H1 (cell line): ENCODE data around the gene MED29. TPM values are rescaled to one million over a fixed set of nuclear protein-coding genes. Genes with fewer than 3 reads are reported as not detected.

ENCODE experiments used
- CHD7 ChIP-seq: fragments of 300-600 bp; sonication (generic); IDR thresholded peaks from 2 replicates; pipeline ENCODE4 v1.7.1; 2012; ENCODE audit warnings: low read length, moderate library complexity, mild to moderate bottlenecking, inconsistent platforms; ENCODE audit not compliant: insufficient replicate concordance
- EZH2 ChIP-seq: fragments of 200-600 bp; sonication (generic); IDR thresholded peaks from 2 replicates; pipeline ENCODE4 v1.7.1; 2012; ENCODE audit warnings: low read depth, mild to moderate bottlenecking, moderate library complexity, low read length, inconsistent platforms; ENCODE audit not compliant: severe bottlenecking
- HDAC6 ChIP-seq: IDR thresholded peaks from one replicate; pipeline ENCODE4 v1.7.1; 2012; ENCODE audit warnings: low read depth, mild to moderate bottlenecking, inconsistent platforms, low read length, moderate library complexity
- RBBP5 ChIP-seq: IDR thresholded peaks from 2 replicates; pipeline ENCODE4 v1.7.1; 2012; ENCODE audit warnings: low read depth, mild to moderate bottlenecking, inconsistent platforms, low read length, moderate library complexity, borderline replicate concordance
- TAF1 ChIP-seq: IDR thresholded peaks from 2 replicates; pipeline ENCODE4 v1.6.1; 2011; ENCODE audit warnings: mild to moderate bottlenecking, low read depth, low read length
- polyA plus RNA-seq, 7 experiments: library from polyadenylated mRNA; depleted of rRNA in 3 of 7; stranded (reverse) in 5 of 7; unstranded in 2 of 7; fragments of >200 nt in 5 of 7; fragments of 200-250 nt in 2 of 7; gene quantifications; 1 replicate in 5 of 7; 2 replicates in 1 of 7; 4 replicates in 1 of 7; pipeline versions ENCODE4 v1.2.1 to v1.2.3, GENCODE V29; 2011 to 2013; ENCODE audit warnings: missing spikeins in 2 of 7, mixed read lengths in 2 of 7
- total RNA-seq: library from RNA; stranded (reverse); fragmentation: NEBNext Ultra II Directional; extraction: Animal tissue kit (Norgen Biotek cat#: 25700); gene quantifications from 2 replicates; pipeline ENCODE4 v1.2.1, GENCODE V29; 2021
- TF ChIP-seq, protein P1 (sequence below): IDR thresholded peaks from 2 replicates; pipeline ENCODE4 v1.6.1; 2011; ENCODE audit warnings: low read length, improper control_type of control experiment

MED29 gene
- total and polyA plus RNA-seq, 2 of the 8 experiments (the other 6 are each of a cell fraction or from before 2014, with no cell fraction given): 31.1 to 52.5 TPM

GRCh38 chr19:39409208-39410016, 18.2 kb downstream of the MED29 start (continued):
- TF ChIP-seq CHD7: no peak
- TF ChIP-seq, protein P1, sequence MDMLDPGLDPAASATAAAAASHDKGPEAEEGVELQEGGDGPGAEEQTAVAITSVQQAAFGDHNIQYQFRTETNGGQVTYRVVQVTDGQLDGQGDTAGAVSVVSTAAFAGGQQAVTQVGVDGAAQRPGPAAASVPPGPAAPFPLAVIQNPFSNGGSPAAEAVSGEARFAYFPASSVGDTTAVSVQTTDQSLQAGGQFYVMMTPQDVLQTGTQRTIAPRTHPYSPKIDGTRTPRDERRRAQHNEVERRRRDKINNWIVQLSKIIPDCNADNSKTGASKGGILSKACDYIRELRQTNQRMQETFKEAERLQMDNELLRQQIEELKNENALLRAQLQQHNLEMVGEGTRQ: no peak
- no peak for TF ChIP-seq RBBP5
- no peak for TF ChIP-seq EZH2
- TF ChIP-seq HDAC6: no peak
- TF ChIP-seq TAF1: peak; percentile 78; the same call in 1 of the 2 replicates
